GM12878 (cell line): ENCODE measurements around the gene PTAFR. TPM values are rescaled to one million over a fixed set of nuclear protein-coding genes. Genes with fewer than 3 reads are reported as not detected.

Source experiments
- ATAC-seq: fragments of 200-7000 bp; cut with Tn5 transposase; 3 replicates; pipeline ENCODE4 v1.9.1; 2020; ENCODE audit warnings: mild to moderate bottlenecking, moderate library complexity
- BruUV-seq: library from RNA; stranded (reverse); fragments of 400-500 nt; replicated peaks from 2 replicates; lab custom pipeline; 2021; lab: Mats Ljungman, UMichigan
- CTCF ChIA-PET: fragments of 300-600 bp; sonication (Branson Sonifier 250); formaldehyde crosslinking; extraction: SDS; loops from one replicate; lab custom pipeline; 2021; ENCODE audit warnings: inconsistent platforms; lab: Yijun Ruan, JAX
- POLR2A ChIA-PET: fragments of 350-600 bp; formaldehyde crosslinking; extraction: SDS; loops from one replicate; lab custom pipeline; 2021; ENCODE audit warnings: inconsistent platforms; lab: Charles Lee
- RAD21 ChIA-PET: fragments of 300-600 bp; sonication (Branson Sonifier 250); formaldehyde crosslinking; loops from one replicate; lab custom pipeline; 2023; ENCODE audit warnings: antibody characterized with exemption; ENCODE audit not compliant: unreplicated experiment; lab: Charles Lee
- SMC1A ChIA-PET: fragments of 300-600 bp; sonication (Branson Sonifier 250); formaldehyde crosslinking; loops from one replicate; lab custom pipeline; 2023; ENCODE audit not compliant: unreplicated experiment, uncharacterized antibody; lab: Charles Lee
- DNase-seq: peaks from one replicate; pipeline ENCODE4 v3.0.0-alpha.2; 2011; ENCODE audit warnings: low read depth, low spot score
- FAIRE-seq: peaks from 3 replicates; lab custom pipeline; 2011; peaks lifted over from hg19 to GRCh38; lab: Jason Lieb, UNC
- H2AFZ ChIP-seq: 2 replicates; pipeline ENCODE4 v1.6.0; 2011; ENCODE audit warnings: low read depth, low read length, control low read depth; ENCODE audit not compliant: control insufficient read depth
- H3K27ac ChIP-seq: 2 replicates; pipeline ENCODE4 v1.5.1; 2011; ENCODE audit warnings: control low read depth; ENCODE audit not compliant: control insufficient read depth, insufficient read depth
- H3K27me3 ChIP-seq, 2 experiments: replicated peaks in 1 of 2; 2 replicates each; pipeline versions ENCODE4 v1.6.0 to v1.6.1; 2011; ENCODE audit warnings: low read length in 1 of 2; ENCODE audit not compliant: control insufficient read depth in 2 of 2, insufficient read depth in 2 of 2
- H3K36me3 ChIP-seq, 2 experiments: 2 replicates each; pipeline ENCODE4 v1.5.1; 2011; ENCODE audit warnings: low read length in 1 of 2; ENCODE audit not compliant: control insufficient read depth in 2 of 2, insufficient read depth in 2 of 2
- H3K4me1 ChIP-seq: 2 replicates; pipeline ENCODE4 v1.6.1; 2011; ENCODE audit warnings: mild to moderate bottlenecking, low read length, moderate library complexity, mixed read lengths; ENCODE audit not compliant: control insufficient read depth, insufficient read depth
- H3K4me2 ChIP-seq: 2 replicates; pipeline ENCODE4 v1.6.0; 2011; ENCODE audit warnings: control low read depth; ENCODE audit not compliant: control insufficient read depth, insufficient read depth
- H3K4me3 ChIP-seq: fragments of 200-600 bp; sonication (generic); 2 replicates; pipeline ENCODE4 v1.5.1; 2016
- H3K79me2 ChIP-seq: 2 replicates; pipeline ENCODE4 v1.6.0; 2011; ENCODE audit warnings: low read length; ENCODE audit not compliant: control insufficient read depth, insufficient read depth
- H3K9ac ChIP-seq: 2 replicates; pipeline ENCODE4 v1.8.0; 2011; ENCODE audit warnings: low read length, control low read depth, mixed read lengths; ENCODE audit not compliant: control insufficient read depth, insufficient read depth
- H3K9me3 ChIP-seq: replicated peaks from 3 replicates; pipeline ENCODE4 v1.5.1; 2011; ENCODE audit warnings: mild to moderate bottlenecking, low read length; ENCODE audit not compliant: control insufficient read depth, insufficient read depth
- H4K20me1 ChIP-seq: 2 replicates; pipeline ENCODE4 v1.6.0; 2011; ENCODE audit not compliant: control insufficient read depth, insufficient read depth
- BRCA1 ChIP-seq: IDR thresholded peaks from 2 replicates; pipeline ENCODE4 v1.6.1; 2011; ENCODE audit warnings: low read depth, low read length, improper control_type of control experiment
- E2F4 ChIP-seq: IDR thresholded peaks from 2 replicates; pipeline ENCODE4 v1.6.1; 2012; ENCODE audit warnings: low read depth, low read length, improper control_type of control experiment
- EGR1 ChIP-seq, 2 experiments: IDR thresholded peaks; 1 replicate in 1 of 2; 2 replicates in 1 of 2; pipeline ENCODE4 v1.6.1; 2011 to 2012; ENCODE audit warnings: low read depth in 2 of 2, low read length in 2 of 2, borderline replicate concordance in 1 of 2, mild to moderate bottlenecking in 1 of 2, moderate library complexity in 1 of 2
- EP300 ChIP-seq, 2 experiments: fragments of 150-350 bp in 1 of 2; IDR thresholded peaks; 2 replicates each; pipeline ENCODE4 v1.6.1; 2011 to 2012; ENCODE audit warnings: low read depth in 2 of 2, low read length in 2 of 2, borderline replicate concordance in 1 of 2, improper control_type of control experiment in 1 of 2, inconsistent platforms in 1 of 2; ENCODE audit not compliant: control insufficient read depth in 1 of 2
- GATAD2B ChIP-seq: fragments of 450-650 bp; conservative IDR thresholded peaks from 2 replicates; pipeline ENCODE4 v1.6.1; 2017; ENCODE audit warnings: low read depth, mild to moderate bottlenecking, moderate library complexity
- POU2F2 ChIP-seq: IDR thresholded peaks from 3 replicates; pipeline ENCODE4 v1.6.1; 2011; ENCODE audit warnings: low read depth, mild to moderate bottlenecking, low read length, borderline replicate concordance
- SPI1 ChIP-seq: IDR thresholded peaks from 2 replicates; pipeline ENCODE4 v1.6.1; 2011; ENCODE audit warnings: low read depth, mild to moderate bottlenecking, low read length, moderate library complexity, borderline replicate concordance; ENCODE audit not compliant: insufficient read depth
- ZNF24 ChIP-seq: fragments of 450-650 bp; IDR thresholded peaks from 2 replicates; pipeline ENCODE4 v1.6.1; 2017; ENCODE audit warnings: antibody characterized with exemption, mild to moderate bottlenecking
- ZNF274 ChIP-seq: IDR thresholded peaks from one replicate; pipeline ENCODE4 v1.8.0; 2011; ENCODE audit not compliant: insufficient read length, insufficient read depth
- WGBS: methylation state at CpG from one replicate; pipeline ENCODE4 v1.1.6; 2016; ENCODE audit warnings: low lambda C conversion rate; ENCODE audit not compliant: insufficient replicate concordance, insufficient coverage; ENCODE audit errors: missing lambda C conversion rate; 5-methylcytosine and 5-hydroxymethylcytosine counted together
- in situ Hi-C: fragments of 300-500 bp; cut with MboI; formaldehyde crosslinking; loops from 9 replicates; pipeline ENCODE4 v1.14.3; 2018; ENCODE audit warnings: mixed read lengths
- intact Hi-C: fragments of 100-400 bp; cut with micrococcal nuclease; formaldehyde crosslinking; loops from one replicate; pipeline ENCODE4 v1.14.2; 2022; ENCODE audit not compliant: unreplicated experiment
- polyA plus RNA-seq, 11 experiments: library from polyadenylated mRNA; depleted of rRNA in 4 of 11; unstranded in 6 of 11; stranded (reverse) in 5 of 11; fragments of >200 nt; fragmentation: Nextera tagmentation in 4 of 11; fragmentation: Illumina TruSeq in 1 of 11; extraction: Ambion mirVana in 4 of 11; extraction: Trizol in 1 of 11; gene quantifications; 1 replicate in 1 of 11; 2 replicates in 10 of 11; pipeline versions ENCODE4 v1.2.1 to v1.2.3, GENCODE V29; 2011 to 2016; ENCODE audit warnings: inconsistent platforms in 2 of 11, missing spikeins in 2 of 11, low read depth in 1 of 11
- total RNA-seq, 4 experiments: library from RNA; depleted of rRNA in 3 of 4; stranded (reverse); fragments of >200 nt in 3 of 4; fragmentation: Illumina TruSeq in 1 of 4; extraction: Trizol in 1 of 4; gene quantifications; 2 replicates each; pipeline versions ENCODE4 v1.2.1 to v1.2.3, GENCODE V29; 2013 to 2021
- TF ChIP-seq, protein P1 (sequence below): fragments of 450-650 bp; formaldehyde crosslinking; IDR thresholded peaks from 2 replicates; pipeline ENCODE4 v1.5.0; 2022; ENCODE audit warnings: mild to moderate bottlenecking, missing genetic modification characterization

The PTAFR gene
- total and polyA plus RNA-seq, 10 of the 15 experiments (the other 5 are each of a cell fraction or from before 2014, with no cell fraction given), result 17.5 to 251 (median 27.7) TPM

GRCh38 chr1:28123461-28123961 is 53.0 kb downstream of the PTAFR start:
- CTCF ChIA-PET, result interaction anchor here (1.5 kb wide), 1 partner anchor 12 kb away, joined by 5 read pairs; no protein-coding TSS in a partner anchor
- in situ Hi-C loops, result no loop called here
- 65% methylated on average over 4 of the region's 4 CpGs for WGBS
- ATAC-seq, result no peak
- no peak overlapping the region for H3K9ac ChIP-seq
- no peak overlapping the region for H3K4me2 ChIP-seq
- no peak for DNase-seq
- RAD21 ChIA-PET, result no interaction called here
- no peaks in the 10 kb centered on the region for H4K20me1 ChIP-seq
- no peak overlapping the region for H2AFZ ChIP-seq
- no TSS peak for BruUV-seq
- no peaks in the 10 kb centered on the region for H3K79me2 ChIP-seq
- no peaks in the 10 kb centered on the region for H3K9me3 ChIP-seq
- peak; percentile 24; the same call in 1 of the 2 replicates for TF ChIP-seq SPI1
- no peak for TF ChIP-seq E2F4
- TF ChIP-seq, all 136 proteins: peak for 1
- peaks cover 28% of the 10 kb centered on the region for H3K4me1 ChIP-seq
- intact Hi-C loops, result no loop called here
- H3K27ac ChIP-seq, result no peak overlapping the region
- H3K36me3 ChIP-seq, result no peaks in the 10 kb centered on the region
- no peak for FAIRE-seq
- no peaks in the 10 kb centered on the region for H3K27me3 ChIP-seq
- no peak overlapping the region for H3K4me3 ChIP-seq
- POLR2A ChIA-PET, result no interaction called here
- SMC1A ChIA-PET, result no interaction called here

DNA sequence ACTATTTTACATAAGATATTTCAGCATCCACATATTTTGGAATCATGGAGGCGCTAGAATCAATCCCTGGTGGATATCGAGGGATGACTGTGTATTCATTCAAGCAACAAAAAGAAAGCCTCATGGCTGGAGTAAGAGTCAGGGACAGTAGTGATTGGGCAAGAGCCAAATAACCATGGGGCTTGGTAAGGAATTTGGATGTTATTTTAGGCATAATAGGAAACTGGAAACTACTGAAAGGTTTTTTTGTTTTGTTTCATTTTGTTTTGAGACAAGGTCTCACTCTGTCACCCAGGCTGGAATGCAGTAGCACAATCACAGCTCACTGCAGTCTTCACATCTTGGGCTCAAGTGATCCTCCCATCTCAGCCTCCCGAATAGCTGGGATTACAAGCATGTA is 54.3 kb downstream of the PTAFR start:
- in situ Hi-C loops, result no loop called here
- no peak overlapping the region for H3K9ac ChIP-seq
- no peak overlapping the region for H3K4me2 ChIP-seq
- H3K4me1 ChIP-seq, result peaks cover 17% of the 10 kb centered on the region
- no peaks in the 10 kb centered on the region for H3K79me2 ChIP-seq
- BruUV-seq, result no TSS peak
- CTCF ChIA-PET, result interaction anchor here (1.1 to 1.5 kb wide), 2 partner anchors 13 to 25 kb away, joined by 3 to 5 read pairs; no protein-coding TSS in a partner anchor
- POLR2A ChIA-PET, result interaction anchor here (1.5 kb wide), 1 partner anchor 15 kb away, joined by 3 read pairs; no protein-coding TSS in a partner anchor
- no peak overlapping the region for H3K4me3 ChIP-seq
- H3K27me3 ChIP-seq, result no peaks in the 10 kb centered on the region
- RAD21 ChIA-PET, result no interaction called here
- no peaks in the 10 kb centered on the region for H3K36me3 ChIP-seq
- DNase-seq (no peak), FAIRE-seq (no peak), ATAC-seq (no peak)
- H2AFZ ChIP-seq, result no peak overlapping the region
- intact Hi-C loops, result no loop called here
- H3K27ac ChIP-seq, result no peak overlapping the region
- SMC1A ChIA-PET, result interaction anchor here (1.2 kb wide), 1 partner anchor 10 kb away, joined by 3 read pairs; no protein-coding TSS in a partner anchor
- H3K9me3 ChIP-seq, result no peaks in the 10 kb centered on the region
- H4K20me1 ChIP-seq, result no peaks in the 10 kb centered on the region
- 97% methylated on average over 3 of the region's 3 CpGs for WGBS
- TF ChIP-seq ZNF24 (no peak), POU2F2 (no peak), GATAD2B (no peak), ZNF274 (no peak), E2F4 (no peak), EP300 (IDR thresholded peaks at IDR 0.05; ENCODE audit: borderline replicate concordance in 1 of 2, control insufficient read depth in 1 of 2, low read depth in 2 of 2, low read length in 2 of 2) (no peak), EGR1 (IDR thresholded peaks at IDR 0.05; ENCODE audit: borderline replicate concordance in 1 of 2, low read depth in 2 of 2, low read length in 2 of 2) (no peak), BRCA1 (no peak)
- TF ChIP-seq, protein P1, sequence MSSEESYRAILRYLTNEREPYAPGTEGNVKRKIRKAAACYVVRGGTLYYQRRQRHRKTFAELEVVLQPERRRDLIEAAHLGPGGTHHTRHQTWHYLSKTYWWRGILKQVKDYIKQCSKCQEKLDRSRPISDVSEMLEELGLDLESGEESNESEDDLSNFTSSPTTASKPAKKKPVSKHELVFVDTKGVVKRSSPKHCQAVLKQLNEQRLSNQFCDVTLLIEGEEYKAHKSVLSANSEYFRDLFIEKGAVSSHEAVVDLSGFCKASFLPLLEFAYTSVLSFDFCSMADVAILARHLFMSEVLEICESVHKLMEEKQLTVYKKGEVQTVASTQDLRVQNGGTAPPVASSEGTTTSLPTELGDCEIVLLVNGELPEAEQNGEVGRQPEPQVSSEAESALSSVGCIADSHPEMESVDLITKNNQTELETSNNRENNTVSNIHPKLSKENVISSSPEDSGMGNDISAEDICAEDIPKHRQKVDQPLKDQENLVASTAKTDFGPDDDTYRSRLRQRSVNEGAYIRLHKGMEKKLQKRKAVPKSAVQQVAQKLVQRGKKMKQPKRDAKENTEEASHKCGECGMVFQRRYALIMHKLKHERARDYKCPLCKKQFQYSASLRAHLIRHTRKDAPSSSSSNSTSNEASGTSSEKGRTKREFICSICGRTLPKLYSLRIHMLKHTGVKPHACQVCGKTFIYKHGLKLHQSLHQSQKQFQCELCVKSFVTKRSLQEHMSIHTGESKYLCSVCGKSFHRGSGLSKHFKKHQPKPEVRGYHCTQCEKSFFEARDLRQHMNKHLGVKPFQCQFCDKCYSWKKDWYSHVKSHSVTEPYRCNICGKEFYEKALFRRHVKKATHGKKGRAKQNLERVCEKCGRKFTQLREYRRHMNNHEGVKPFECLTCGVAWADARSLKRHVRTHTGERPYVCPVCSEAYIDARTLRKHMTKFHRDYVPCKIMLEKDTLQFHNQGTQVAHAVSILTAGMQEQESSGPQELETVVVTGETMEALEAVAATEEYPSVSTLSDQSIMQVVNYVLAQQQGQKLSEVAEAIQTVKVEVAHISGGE (CRISPR knock-in tag), result no peak
